SU-DHL-6 (cell line): ENCODE results near the gene NEAT1.

Experiments
- H2AFZ ChIP-seq: fragments of 200-600 bp; sonication (generic); 2 replicates; pipeline ENCODE4 v1.6.1; 2014; ENCODE audit warnings: low read depth, mild to moderate bottlenecking, moderate library complexity, mixed read lengths, antibody characterized with exemption, low read length; ENCODE audit not compliant: severe bottlenecking
- H3F3A ChIP-seq: fragments of 200-600 bp; shearing (Covaris generic); 2 replicates; pipeline ENCODE4 v1.6.0; 2016; ENCODE audit warnings: antibody characterized with exemption, mild to moderate bottlenecking; ENCODE audit not compliant: insufficient read depth
- H3K27ac ChIP-seq: fragments of 200-600 bp; sonication (generic); 2 replicates; pipeline ENCODE4 v1.5.1; 2016; ENCODE audit warnings: low read depth, mild to moderate bottlenecking, low read length, moderate library complexity, mixed read lengths
- H3K27me3 ChIP-seq: fragments of 200-600 bp; sonication (generic), shearing (Covaris generic); 2 replicates; pipeline ENCODE4 v1.6.0; 2014; ENCODE audit warnings: mild to moderate bottlenecking, low read length
- H3K36me3 ChIP-seq: fragments of 200-600 bp; sonication (generic); 2 replicates; pipeline ENCODE4 v1.6.1; 2014; ENCODE audit warnings: mild to moderate bottlenecking, low read length, mixed read lengths
- H3K4me2 ChIP-seq: fragments of 300-600, 200-600 bp; shearing (Covaris generic), sonication (generic); 2 replicates; pipeline ENCODE4 v1.6.0; 2014; ENCODE audit warnings: low read length, low read depth, mild to moderate bottlenecking; ENCODE audit not compliant: poor library complexity, severe bottlenecking
- H3K4me3 ChIP-seq: fragments of 200-600 bp; sonication (generic); 2 replicates; pipeline ENCODE4 v1.5.1; 2014; ENCODE audit warnings: antibody characterized with exemption, low read length, mild to moderate bottlenecking, mixed read lengths; ENCODE audit not compliant: insufficient read depth, poor library complexity, severe bottlenecking
- H3K79me2 ChIP-seq: fragments of 200-600 bp; sonication (generic); 2 replicates; pipeline ENCODE4 v1.6.1; 2014; ENCODE audit warnings: mild to moderate bottlenecking, low read length, moderate library complexity; ENCODE audit not compliant: insufficient read depth
- H3K9ac ChIP-seq: fragments of 200-600 bp; sonication (generic); 2 replicates; pipeline ENCODE4 v1.7.0; 2014; ENCODE audit warnings: mild to moderate bottlenecking, low read length
- H3K9me2 ChIP-seq: fragments of 200-600 bp; sonication (generic); replicated peaks from 2 replicates; pipeline ENCODE4 v1.6.1; 2014; ENCODE audit warnings: low read length; ENCODE audit not compliant: insufficient read depth
- H3K9me3 ChIP-seq: fragments of 200-600 bp; sonication (generic); 2 replicates; pipeline ENCODE4 v1.6.1; 2014; ENCODE audit warnings: low read length, mixed read lengths; ENCODE audit not compliant: insufficient read depth
- H4K20me1 ChIP-seq: fragments of 200-600 bp; sonication (generic); 2 replicates; pipeline ENCODE4 v1.6.1; 2014; ENCODE audit warnings: low read depth, mild to moderate bottlenecking, antibody characterized with exemption, low read length, moderate library complexity, mixed read lengths
- EZH2phosphoT487 ChIP-seq: fragments of 200-600 bp; sonication (generic), shearing (Covaris generic); conservative IDR thresholded peaks from 2 replicates; pipeline ENCODE4 v1.6.1; 2018; ENCODE audit warnings: mild to moderate bottlenecking, antibody characterized with exemption, low read length, moderate library complexity, mixed read lengths
- TF ChIP-seq, protein P1 (sequence below): fragments of 200-600 bp; sonication (generic); IDR thresholded peaks from one replicate; pipeline ENCODE4 v1.5.1; 2017; ENCODE audit warnings: antibody characterized with exemption, mild to moderate bottlenecking, low read length, moderate library complexity; ENCODE audit not compliant: insufficient read depth, poor library complexity, severe bottlenecking

The NEAT1 gene

DNA sequence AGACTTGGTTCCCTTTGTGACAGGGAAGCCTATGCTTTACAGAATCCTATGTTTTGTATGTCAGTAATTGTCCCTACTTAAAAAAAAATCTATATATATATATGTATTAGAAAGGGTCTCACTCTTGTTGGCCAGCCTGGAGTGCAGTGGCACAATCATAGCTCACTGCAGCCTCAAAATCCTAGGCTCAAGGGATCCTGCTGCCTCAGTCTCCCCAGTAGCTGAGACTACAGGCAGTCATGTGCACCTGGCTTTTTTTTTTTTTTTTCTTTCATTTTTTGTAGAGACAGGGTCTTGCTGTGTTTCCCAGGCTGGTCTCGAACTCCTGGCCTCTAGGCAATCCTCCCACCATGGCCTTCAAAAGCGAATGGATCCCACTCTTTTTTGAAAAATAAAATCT is 2.1 kb upstream of the NEAT1 start:
- Histone ChIP-seq H4K20me1 (no peaks in the 10 kb centered on the region), H3K4me3 (peak overlapping the region; percentile 10), H3K27me3 (no peaks in the 10 kb centered on the region), H2AFZ (no peak overlapping the region), H3K4me2 (peak overlapping the region; percentile 98), H3K9ac (peak overlapping the region; percentile 99), H3K9me2 (no peaks in the 10 kb centered on the region), H3K79me2 (peaks cover 39% of the 10 kb centered on the region), H3K36me3 (peaks cover 2% of the 10 kb centered on the region; the same call in 1 of the 2 replicates), H3K9me3 (no peaks in the 10 kb centered on the region), H3K27ac (peak overlapping the region; percentile 98), H3F3A (peaks cover 80% of the 10 kb centered on the region)
- TF ChIP-seq, protein P1, sequence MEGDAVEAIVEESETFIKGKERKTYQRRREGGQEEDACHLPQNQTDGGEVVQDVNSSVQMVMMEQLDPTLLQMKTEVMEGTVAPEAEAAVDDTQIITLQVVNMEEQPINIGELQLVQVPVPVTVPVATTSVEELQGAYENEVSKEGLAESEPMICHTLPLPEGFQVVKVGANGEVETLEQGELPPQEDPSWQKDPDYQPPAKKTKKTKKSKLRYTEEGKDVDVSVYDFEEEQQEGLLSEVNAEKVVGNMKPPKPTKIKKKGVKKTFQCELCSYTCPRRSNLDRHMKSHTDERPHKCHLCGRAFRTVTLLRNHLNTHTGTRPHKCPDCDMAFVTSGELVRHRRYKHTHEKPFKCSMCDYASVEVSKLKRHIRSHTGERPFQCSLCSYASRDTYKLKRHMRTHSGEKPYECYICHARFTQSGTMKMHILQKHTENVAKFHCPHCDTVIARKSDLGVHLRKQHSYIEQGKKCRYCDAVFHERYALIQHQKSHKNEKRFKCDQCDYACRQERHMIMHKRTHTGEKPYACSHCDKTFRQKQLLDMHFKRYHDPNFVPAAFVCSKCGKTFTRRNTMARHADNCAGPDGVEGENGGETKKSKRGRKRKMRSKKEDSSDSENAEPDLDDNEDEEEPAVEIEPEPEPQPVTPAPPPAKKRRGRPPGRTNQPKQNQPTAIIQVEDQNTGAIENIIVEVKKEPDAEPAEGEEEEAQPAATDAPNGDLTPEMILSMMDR: no peak
- no peak for TF ChIP-seq EZH2phosphoT487

DNA sequence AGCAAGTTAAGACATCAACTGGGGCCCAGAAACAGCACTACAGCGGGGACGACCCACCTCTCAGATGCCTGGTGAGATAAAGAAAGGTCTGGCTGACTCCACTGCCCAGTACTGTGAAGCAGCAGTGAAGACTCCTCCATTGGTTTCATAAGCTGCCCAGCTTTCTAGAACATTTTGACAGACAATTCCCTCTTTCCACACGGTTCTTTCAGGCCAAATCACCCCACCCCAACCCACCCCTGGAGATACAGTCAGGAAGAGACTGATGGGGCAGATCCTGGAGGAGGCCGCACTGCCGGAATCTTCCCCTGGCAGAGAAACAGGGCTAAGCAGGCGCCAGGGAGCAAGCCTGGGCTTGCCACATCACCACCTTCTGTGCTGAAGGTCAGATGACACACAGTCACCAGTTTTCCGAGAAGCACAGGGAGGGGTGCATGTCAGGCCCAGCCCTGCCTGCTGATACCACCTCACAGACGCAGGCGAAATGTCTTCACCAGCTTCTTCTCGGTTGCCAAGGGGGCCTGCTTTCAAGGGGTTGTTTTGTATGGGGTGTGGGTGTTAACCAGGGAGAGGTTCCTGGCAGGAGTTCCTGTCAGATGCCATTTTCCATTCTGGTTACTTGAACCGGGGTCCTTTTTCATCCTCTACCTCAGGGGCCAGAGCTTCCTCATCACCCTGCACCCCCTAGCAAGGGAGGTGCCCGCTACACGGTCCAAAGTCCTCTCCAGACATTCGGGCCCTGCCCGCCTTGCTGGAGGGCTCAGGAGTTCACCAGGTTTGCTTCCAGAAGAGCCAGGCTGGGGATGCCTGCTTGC is 1.4 kb upstream of the NEAT1 start:
- peak overlapping the region; percentile 79 for H3K4me3 ChIP-seq
- no peaks in the 10 kb centered on the region for H3K9me2 ChIP-seq
- H4K20me1 ChIP-seq: no peaks in the 10 kb centered on the region
- H3K36me3 ChIP-seq: peaks cover 6% of the 10 kb centered on the region; the same call in 1 of the 2 replicates
- H3K9me3 ChIP-seq: no peaks in the 10 kb centered on the region
- peak overlapping the region; percentile 98 for H3K27ac ChIP-seq
- TF ChIP-seq, protein P1: no peak
- no peak for TF ChIP-seq EZH2phosphoT487
- H3K27me3 ChIP-seq: no peaks in the 10 kb centered on the region
- peaks cover 87% of the 10 kb centered on the region for H3F3A ChIP-seq
- no peak overlapping the region for H2AFZ ChIP-seq
- H3K9ac ChIP-seq: peak overlapping the region; percentile 99
- H3K79me2 ChIP-seq: peaks cover 46% of the 10 kb centered on the region
- H3K4me2 ChIP-seq: peak overlapping the region; percentile 98

DNA sequence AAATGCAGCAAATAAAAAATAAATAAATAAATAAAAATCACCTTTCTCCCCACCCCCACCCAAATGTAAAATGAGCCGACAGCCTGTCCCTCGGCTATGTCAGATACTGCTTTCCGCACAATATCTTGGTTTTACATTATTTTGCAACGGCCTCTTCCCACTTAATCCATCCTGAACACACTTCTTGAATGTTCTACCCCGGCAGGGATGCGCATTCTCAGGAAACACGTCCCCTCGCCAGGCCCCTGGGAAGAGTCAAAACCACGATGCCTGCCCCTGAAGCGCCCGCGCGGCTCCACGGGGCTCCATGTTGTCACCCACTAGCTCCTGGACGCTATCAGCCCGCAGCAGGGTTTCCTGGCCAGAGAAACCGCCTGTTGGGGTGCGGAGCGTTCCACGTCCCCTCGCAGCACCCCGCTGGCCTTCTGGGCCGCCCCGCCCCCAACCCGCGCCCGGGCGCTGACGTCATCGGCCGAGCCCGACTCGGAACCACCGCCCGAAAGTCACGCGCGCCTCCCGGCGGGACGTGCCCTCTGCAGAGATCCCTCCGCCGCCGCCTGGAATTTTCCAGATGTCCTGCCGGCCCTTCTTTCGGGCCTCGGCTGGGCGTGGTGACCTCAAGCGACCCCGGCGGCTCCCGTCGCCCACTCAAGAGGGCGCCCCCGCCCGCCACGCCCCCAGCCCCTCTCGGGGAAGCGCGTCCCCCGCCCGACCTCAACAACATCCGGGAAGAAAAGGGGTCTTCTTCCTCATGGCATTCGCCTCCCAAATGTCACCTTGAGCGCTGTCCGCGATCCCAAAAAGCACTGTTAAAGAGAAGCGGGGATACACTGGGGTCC is 585 bp upstream of the NEAT1 start:
- H3K27me3 ChIP-seq: no peaks in the 10 kb centered on the region
- H3K4me2 ChIP-seq: peak overlapping the region; percentile 98
- peaks cover 6% of the 10 kb centered on the region; the same call in 1 of the 2 replicates for H3K36me3 ChIP-seq
- peak overlapping the region; percentile 99 for H3K9ac ChIP-seq
- no peaks in the 10 kb centered on the region for H3K9me2 ChIP-seq
- peaks cover 94% of the 10 kb centered on the region for H3F3A ChIP-seq
- no peak for TF ChIP-seq EZH2phosphoT487
- TF ChIP-seq, protein P1: peak; percentile 14
- H4K20me1 ChIP-seq: no peaks in the 10 kb centered on the region
- H3K27ac ChIP-seq: peak overlapping the region; percentile 98
- H3K4me3 ChIP-seq: peak overlapping the region; percentile 79
- H3K79me2 ChIP-seq: peaks cover 54% of the 10 kb centered on the region
- no peaks in the 10 kb centered on the region for H3K9me3 ChIP-seq
- no peak overlapping the region for H2AFZ ChIP-seq
